ENCODE results near the gene NCAPD3. TPM values are rescaled to one million over a fixed set of nuclear protein-coding genes. Genes with fewer than 3 reads are reported as not detected.
A peak's percentile ranks its signal among the peaks of the same experiment; 100 is the strongest.

Gene NCAPD3
- total and polyA plus RNA-seq, 2 of the 13 experiments (the other 11 are each of a cell fraction or from before 2014, with no cell fraction given): 20.7 to 25.6 TPM

DNA sequence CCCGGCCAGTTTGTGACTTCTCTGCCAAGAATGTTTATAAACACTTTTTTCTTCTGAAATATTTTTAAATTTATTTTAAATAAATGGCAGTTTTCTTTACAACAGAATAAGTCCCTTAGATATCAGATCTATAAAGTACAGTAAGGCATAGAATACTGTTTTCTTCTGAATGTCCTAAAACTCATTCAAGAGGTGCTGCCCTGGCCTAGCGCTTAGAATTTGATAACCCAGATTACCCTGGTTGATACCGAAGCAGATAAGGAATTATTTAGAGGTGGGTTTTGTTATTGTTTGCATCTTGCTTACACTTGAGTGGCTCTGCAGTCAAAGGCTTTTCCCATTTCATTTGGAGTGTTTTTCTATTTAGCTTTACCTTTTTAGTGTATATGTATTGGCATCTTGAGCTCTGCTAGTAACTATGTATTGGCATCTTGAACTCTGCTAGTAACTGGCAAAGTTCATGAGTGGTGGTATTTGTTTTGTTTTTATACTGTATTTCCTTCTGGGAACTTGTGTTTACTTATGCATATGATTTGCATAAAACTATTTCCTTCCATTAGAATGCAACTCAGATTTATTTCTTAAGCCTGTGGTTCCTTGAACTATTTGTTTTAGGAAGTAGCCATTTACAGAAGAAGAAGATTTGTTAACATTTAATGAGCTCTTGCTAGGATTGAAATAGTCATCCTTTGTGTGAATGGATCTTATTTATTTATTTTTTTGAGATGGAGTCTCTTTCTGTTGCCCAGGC is 30.8 kb upstream of the NCAPD3 start:
- Histone ChIP-seq H3K27me3 (ENCODE audit: control insufficient read depth in 1 of 2, insufficient read depth in 2 of 2, low read length in 2 of 2) (no peaks in the 10 kb centered on the region), H3K9ac (ENCODE audit: insufficient read depth, low read depth, low read length) (no peak overlapping the region), H2AFZ (ENCODE audit: low read length) (no peak overlapping the region), H3K36me3 (replicated peaks in 1 of 2; ENCODE audit: control insufficient read depth in 1 of 2, insufficient read depth in 2 of 2, low read length in 2 of 2) (peaks cover 6 to 34% of the 10 kb centered on the region in 2 experiments; a peak in 3 of 5 replicates), H3K27ac (ENCODE audit: extremely low read length, insufficient read depth, low read length) (no peak overlapping the region), H3K4me2 (ENCODE audit: low read depth, low read length) (peak overlapping the region; percentile 77), H4K20me1 (ENCODE audit: insufficient read depth, low read length) (no peaks in the 10 kb centered on the region), H3K9me3 (ENCODE audit: low read length) (no peaks in the 10 kb centered on the region), H3K4me3 (replicated peaks in 1 of 3; ENCODE audit: insufficient read depth in 1 of 3, low read depth in 2 of 3, low read length in 3 of 3) (peak overlapping the region; percentile 75 to 98 (median 86); a peak in 5 of 6 replicates), H3K4me1 (ENCODE audit: insufficient read depth, low read length) (peaks cover 24% of the 10 kb centered on the region), H3K79me2 (ENCODE audit: insufficient read depth, low read length) (peaks cover 21% of the 10 kb centered on the region)
- ChIA-PET CTCF (ENCODE audit: low intra/inter-chr PET ratio, low total read pairs) (no interaction called here), POLR2A (interaction anchor here (1.8 kb wide), 1 partner anchor 30 kb away, joined by 12 read pairs; the partner anchor contains the start of genes NCAPD3 and VPS26B)
- 27% methylated on average over 3 of the region's 3 CpGs for WGBS (ENCODE audit: low lambda C conversion rate)
- BruUV-seq (replicated peaks): TSS peak; percentile 51
- ATAC-seq (no peak), DNase-seq (ENCODE audit: low spot score) (no peak), FAIRE-seq (no peak)
- no peak for TF ChIP-seq ZNF841 (CRISPR knock-in tag; IDR thresholded peaks at IDR 0.05; ENCODE audit: borderline replicate concordance)
- TF ChIP-seq ASH2L (IDR thresholded peaks at IDR 0.05; ENCODE audit: insufficient read length, low read depth, low read length): no peak
- no peak for TF ChIP-seq IKZF1 (IDR thresholded peaks at IDR 0.05)
- TF ChIP-seq ZBTB7B (CRISPR knock-in tag; IDR thresholded peaks at IDR 0.05): no peak
- no peak for TF ChIP-seq TP53 (CRISPR knock-in tag; conservative IDR thresholded peaks at IDR 0.05)
- no peak for TF ChIP-seq ZNF773 (CRISPR knock-in tag; IDR thresholded peaks at IDR 0.05; ENCODE audit: borderline replicate concordance)
- TF ChIP-seq, protein P1, sequence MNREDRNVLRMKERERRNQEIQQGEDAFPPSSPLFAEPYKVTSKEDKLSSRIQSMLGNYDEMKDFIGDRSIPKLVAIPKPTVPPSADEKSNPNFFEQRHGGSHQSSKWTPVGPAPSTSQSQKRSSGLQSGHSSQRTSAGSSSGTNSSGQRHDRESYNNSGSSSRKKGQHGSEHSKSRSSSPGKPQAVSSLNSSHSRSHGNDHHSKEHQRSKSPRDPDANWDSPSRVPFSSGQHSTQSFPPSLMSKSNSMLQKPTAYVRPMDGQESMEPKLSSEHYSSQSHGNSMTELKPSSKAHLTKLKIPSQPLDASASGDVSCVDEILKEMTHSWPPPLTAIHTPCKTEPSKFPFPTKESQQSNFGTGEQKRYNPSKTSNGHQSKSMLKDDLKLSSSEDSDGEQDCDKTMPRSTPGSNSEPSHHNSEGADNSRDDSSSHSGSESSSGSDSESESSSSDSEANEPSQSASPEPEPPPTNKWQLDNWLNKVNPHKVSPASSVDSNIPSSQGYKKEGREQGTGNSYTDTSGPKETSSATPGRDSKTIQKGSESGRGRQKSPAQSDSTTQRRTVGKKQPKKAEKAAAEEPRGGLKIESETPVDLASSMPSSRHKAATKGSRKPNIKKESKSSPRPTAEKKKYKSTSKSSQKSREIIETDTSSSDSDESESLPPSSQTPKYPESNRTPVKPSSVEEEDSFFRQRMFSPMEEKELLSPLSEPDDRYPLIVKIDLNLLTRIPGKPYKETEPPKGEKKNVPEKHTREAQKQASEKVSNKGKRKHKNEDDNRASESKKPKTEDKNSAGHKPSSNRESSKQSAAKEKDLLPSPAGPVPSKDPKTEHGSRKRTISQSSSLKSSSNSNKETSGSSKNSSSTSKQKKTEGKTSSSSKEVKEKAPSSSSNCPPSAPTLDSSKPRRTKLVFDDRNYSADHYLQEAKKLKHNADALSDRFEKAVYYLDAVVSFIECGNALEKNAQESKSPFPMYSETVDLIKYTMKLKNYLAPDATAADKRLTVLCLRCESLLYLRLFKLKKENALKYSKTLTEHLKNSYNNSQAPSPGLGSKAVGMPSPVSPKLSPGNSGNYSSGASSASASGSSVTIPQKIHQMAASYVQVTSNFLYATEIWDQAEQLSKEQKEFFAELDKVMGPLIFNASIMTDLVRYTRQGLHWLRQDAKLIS (CRISPR knock-in tag; IDR thresholded peaks at IDR 0.05): no peak
- no peak for TF ChIP-seq HNRNPH1 (optimal IDR thresholded peaks at IDR 0.05; ENCODE audit: low read depth, low read length)
- TF ChIP-seq ZNF460 (CRISPR knock-in tag; IDR thresholded peaks at IDR 0.05; ENCODE audit: borderline replicate concordance): no peak
- TF ChIP-seq, protein P2, sequence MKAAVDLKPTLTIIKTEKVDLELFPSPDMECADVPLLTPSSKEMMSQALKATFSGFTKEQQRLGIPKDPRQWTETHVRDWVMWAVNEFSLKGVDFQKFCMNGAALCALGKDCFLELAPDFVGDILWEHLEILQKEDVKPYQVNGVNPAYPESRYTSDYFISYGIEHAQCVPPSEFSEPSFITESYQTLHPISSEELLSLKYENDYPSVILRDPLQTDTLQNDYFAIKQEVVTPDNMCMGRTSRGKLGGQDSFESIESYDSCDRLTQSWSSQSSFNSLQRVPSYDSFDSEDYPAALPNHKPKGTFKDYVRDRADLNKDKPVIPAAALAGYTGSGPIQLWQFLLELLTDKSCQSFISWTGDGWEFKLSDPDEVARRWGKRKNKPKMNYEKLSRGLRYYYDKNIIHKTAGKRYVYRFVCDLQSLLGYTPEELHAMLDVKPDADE (CRISPR knock-in tag; IDR thresholded peaks at IDR 0.05): no peak
- no peak for TF ChIP-seq PCBP2 (optimal IDR thresholded peaks at IDR 0.05; ENCODE audit: low read depth, low read length, poor library complexity, severe bottlenecking)
- no peak for TF ChIP-seq ZZZ3 (CRISPR knock-in tag; IDR thresholded peaks at IDR 0.05; ENCODE audit: borderline replicate concordance)
- no peak for TF ChIP-seq FOXK2 (IDR thresholded peaks at IDR 0.05)
- TF ChIP-seq FUBP1 (CRISPR knock-in tag; IDR thresholded peaks at IDR 0.05; ENCODE audit: borderline replicate concordance): no peak
- TF ChIP-seq SNAPC5 (CRISPR knock-in tag; IDR thresholded peaks at IDR 0.05; ENCODE audit: borderline replicate concordance): no peak
- TF ChIP-seq ZNF761 (CRISPR knock-in tag; conservative IDR thresholded peaks at IDR 0.05): no peak
- TF ChIP-seq ZNF839 (CRISPR knock-in tag; IDR thresholded peaks at IDR 0.05; ENCODE audit: borderline replicate concordance): no peak
- intact Hi-C loops (cut with micrococcal nuclease; ENCODE audit: unreplicated experiment): no loop called here
- in situ Hi-C loops (cut with HindIII; ENCODE audit: extremely low pct_ligation_motif_present, low pct_unique_long_range_greater_than_20kb): no loop called here
